WI38 (cell line): ENCODE measurements around the gene B4GALT1.

Source experiments
- H3K4me3 ChIP-seq: 2 replicates; pipeline ENCODE4 v1.5.1; 2011; ENCODE audit warnings: low read depth, mild to moderate bottlenecking, control low read depth, low read length
- CTCF ChIP-seq: IDR thresholded peaks from 2 replicates; pipeline ENCODE4 v1.5.1; 2012; ENCODE audit warnings: low read depth, mild to moderate bottlenecking, control low read depth, low read length

Gene B4GALT1

GRCh38 chr9:33167084-33167971 lies at the start of gene B4GALT1:
B4GALT1 (minus strand) TSS chr9:33167336; CDS start chr9:33167169, 167 bp downstream.
- peak within 1 kb of the TSS; percentile 80 for H3K4me3 ChIP-seq
- no peak for TF ChIP-seq CTCF

GRCh38 chr9:33211695-33212393 lies 44.7 kb upstream of the B4GALT1 start:
- no peak overlapping the region for H3K4me3 ChIP-seq

DNA sequence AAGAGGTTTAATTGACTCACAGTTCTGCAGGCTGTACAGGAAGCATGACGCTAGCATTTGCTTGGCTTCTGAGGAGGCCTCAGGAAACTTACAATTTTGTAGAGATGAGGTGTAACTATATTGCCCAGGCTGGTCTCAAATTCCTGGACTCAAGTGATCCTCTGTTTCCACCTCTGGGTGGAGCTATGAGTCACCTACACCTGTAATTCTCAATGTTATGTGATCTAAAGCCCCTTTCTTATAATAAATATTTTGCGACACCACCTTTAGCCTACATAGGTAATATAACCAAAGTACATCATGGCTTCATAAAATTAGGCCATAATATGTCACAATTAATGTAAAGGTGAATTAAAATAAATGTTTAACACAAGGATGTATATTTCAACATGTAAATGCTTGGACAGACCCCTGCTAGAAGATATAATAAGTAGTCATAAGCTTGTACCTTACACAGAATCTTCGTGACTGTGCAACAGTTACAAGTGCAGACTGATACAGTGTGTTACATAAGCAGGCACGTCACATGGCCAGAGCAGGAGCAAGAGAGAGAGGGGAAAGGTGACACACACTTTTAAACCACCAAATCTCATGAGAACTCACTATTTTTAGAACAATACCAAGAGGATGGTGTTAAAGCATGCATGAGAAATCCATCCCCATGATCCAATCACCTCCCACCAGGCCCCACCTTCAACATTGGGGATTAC lies 43.0 kb upstream of the B4GALT1 start:
- no peak overlapping the region for H3K4me3 ChIP-seq
- no peak for TF ChIP-seq CTCF

More at GRCh38 chr9:33211695-33212393, 44.7 kb upstream of the B4GALT1 start:
- TF ChIP-seq CTCF = no peak

GRCh38 chr9:33209394-33209793 lies 42.3 kb upstream of the B4GALT1 start:
- H3K4me3 ChIP-seq = no peak overlapping the region

DNA sequence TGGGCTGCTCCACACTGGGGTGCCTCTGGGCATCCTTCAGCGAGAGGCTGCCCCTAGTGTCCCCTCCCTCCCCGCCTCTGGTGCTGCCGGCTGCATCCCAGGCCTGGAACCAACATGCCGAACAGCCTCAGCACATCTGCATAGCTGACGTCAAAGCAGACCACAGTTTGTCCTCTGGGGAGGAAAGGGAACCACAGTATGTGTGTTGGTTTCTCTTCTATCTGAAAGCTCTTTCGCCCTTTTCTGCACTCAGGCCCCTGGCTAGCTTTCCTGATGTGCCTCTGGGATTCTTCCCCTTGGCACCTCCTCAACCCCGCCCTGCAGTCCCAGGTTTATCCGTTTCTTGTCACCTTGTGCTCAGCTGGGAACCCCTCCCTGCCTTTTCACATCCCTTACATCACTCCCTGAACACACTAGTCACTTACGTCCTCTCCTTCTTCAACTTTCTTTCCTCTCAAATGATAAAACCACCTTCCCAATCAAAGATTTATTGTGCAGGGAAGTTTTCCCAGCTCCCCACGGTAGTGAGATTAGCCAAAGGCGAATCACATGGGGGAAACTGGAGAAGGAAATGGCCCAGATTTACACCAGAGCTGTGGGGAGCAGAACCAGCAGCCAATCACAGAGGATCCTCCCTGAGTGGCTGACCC lies 35.5 kb upstream of the B4GALT1 start:
- TF ChIP-seq CTCF = no peak
- no peak overlapping the region for H3K4me3 ChIP-seq

More at GRCh38 chr9:33209394-33209793, 42.3 kb upstream of the B4GALT1 start:
- no peak for TF ChIP-seq CTCF

DNA sequence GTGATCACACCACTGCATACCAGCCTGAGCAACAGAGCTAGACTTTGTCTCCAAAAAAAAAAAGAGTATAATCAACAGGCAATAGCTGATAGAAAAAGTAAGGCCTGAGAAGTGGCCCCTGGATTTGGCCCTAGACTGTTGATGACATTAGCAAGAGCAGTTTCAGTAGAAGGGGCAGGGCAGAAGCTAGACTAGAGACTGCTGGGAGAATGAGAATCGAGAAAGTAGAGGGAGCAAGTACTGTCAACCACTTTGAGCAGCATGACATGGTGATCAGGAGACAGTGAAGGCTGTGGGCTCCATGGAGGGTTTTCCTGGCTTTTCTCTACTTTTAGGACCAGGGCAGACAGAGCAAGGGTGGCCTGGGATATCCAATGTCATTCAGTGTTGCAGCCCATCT lies 34.9 kb upstream of the B4GALT1 start:
- TF ChIP-seq CTCF = no peak

More for the DNA sequence above, 34.9 kb upstream of the B4GALT1 start:
- H3K4me3 ChIP-seq = no peak overlapping the region
